HepG2 (cell line): ENCODE measurements around the gene MRPL39. TPM values are rescaled to one million over a fixed set of nuclear protein-coding genes. Genes with fewer than 3 reads are reported as not detected.

ENCODE experiments used
- ATAC-seq: fragments of 200-7000 bp; cut with Tn5 transposase; 3 replicates; pipeline ENCODE4 v1.9.1; 2020; ENCODE audit warnings: mild to moderate bottlenecking, moderate library complexity
- BruUV-seq: library from RNA; stranded (reverse); fragments of 400-500 nt; replicated peaks from 2 replicates; lab custom pipeline; 2021; lab: Mats Ljungman, UMichigan
- CTCF ChIA-PET: fragments of 300-600 bp; formaldehyde crosslinking; extraction: SDS; loops from one replicate; lab custom pipeline; 2021; ENCODE audit warnings: low total read pairs, inconsistent platforms, low intra/inter-chr PET ratio; lab: Yijun Ruan, JAX
- POLR2A ChIA-PET: fragments of 350-600 bp; sonication (Branson Sonifier 250); formaldehyde crosslinking; loops from one replicate; lab custom pipeline; 2020; ENCODE audit warnings: antibody characterized with exemption, inconsistent platforms; lab: Yijun Ruan, JAX
- DNase-seq: peaks from one replicate; pipeline ENCODE4 v3.0.0-alpha.2; 2015; ENCODE audit warnings: low spot score
- FAIRE-seq: peaks from 3 replicates; lab custom pipeline; 2011; peaks lifted over from hg19 to GRCh38; lab: Jason Lieb, UNC
- H2AFZ ChIP-seq: one replicate; pipeline ENCODE4 v1.6.1; 2011; ENCODE audit warnings: low read length, inconsistent platforms
- H3K27ac ChIP-seq: fragments of 300-600 bp; 3 replicates; pipeline ENCODE4 v1.8.0; 2011; ENCODE audit warnings: mixed run types, mild to moderate bottlenecking, mixed read lengths, low read length, inconsistent platforms; ENCODE audit not compliant: insufficient read depth; ENCODE audit errors: extremely low read length
- H3K27me3 ChIP-seq, 2 experiments: fragments of 200-600 bp in 1 of 2; 2 replicates in 1 of 2; 3 replicates in 1 of 2; pipeline versions ENCODE4 v1.6.0 to v1.8.0; 2011; ENCODE audit warnings: low read length in 2 of 2, mild to moderate bottlenecking in 2 of 2, moderate library complexity in 2 of 2, inconsistent platforms in 1 of 2; ENCODE audit not compliant: insufficient read depth in 2 of 2, control insufficient read depth in 1 of 2
- H3K36me3 ChIP-seq, 2 experiments: fragments of 200-600 bp in 1 of 2; replicated peaks in 1 of 2; 2 replicates in 1 of 2; 3 replicates in 1 of 2; pipeline versions ENCODE4 v1.5.1 to v1.8.0; 2011; ENCODE audit warnings: low read length in 2 of 2, inconsistent platforms in 1 of 2; ENCODE audit not compliant: insufficient read depth in 2 of 2, control insufficient read depth in 1 of 2
- H3K4me1 ChIP-seq: 2 replicates; pipeline ENCODE4 v1.5.1; 2012; ENCODE audit warnings: low read length, inconsistent platforms; ENCODE audit not compliant: insufficient read depth
- H3K4me2 ChIP-seq: 2 replicates; pipeline ENCODE4 v1.6.0; 2011; ENCODE audit warnings: low read depth, low read length, inconsistent platforms
- H3K4me3 ChIP-seq, 3 experiments: fragments of 200-600 bp in 1 of 3; sonication (generic), shearing (Covaris generic) in 1 of 3; replicated peaks in 1 of 3; 2 replicates each; pipeline ENCODE4 v1.5.1; 2011 to 2016; ENCODE audit warnings: low read length in 3 of 3, inconsistent platforms in 2 of 3, low read depth in 2 of 3, mild to moderate bottlenecking in 2 of 3, control low read depth in 1 of 3, mixed read lengths in 1 of 3; ENCODE audit not compliant: insufficient read depth in 1 of 3
- H3K79me2 ChIP-seq: one replicate; pipeline ENCODE4 v1.6.1; 2011; ENCODE audit warnings: low read length, inconsistent platforms; ENCODE audit not compliant: insufficient read depth
- H3K9ac ChIP-seq: 2 replicates; pipeline ENCODE4 v1.6.0; 2011; ENCODE audit warnings: mild to moderate bottlenecking, low read depth, low read length, inconsistent platforms; ENCODE audit not compliant: insufficient read depth
- H3K9me3 ChIP-seq: 2 replicates; pipeline ENCODE4 v1.5.1; 2012; ENCODE audit warnings: mild to moderate bottlenecking, low read length
- H4K20me1 ChIP-seq: 2 replicates; pipeline ENCODE4 v1.6.0; 2011; ENCODE audit warnings: inconsistent platforms, mild to moderate bottlenecking, low read length, moderate library complexity; ENCODE audit not compliant: insufficient read depth
- ATAD3A ChIP-seq: sonication (generic); formaldehyde crosslinking; IDR thresholded peaks from 2 replicates; pipeline ENCODE4 v1.4.0; 2020; ENCODE audit warnings: missing genetic modification reagents
- CEBPB ChIP-seq: IDR thresholded peaks from 2 replicates; pipeline ENCODE4 v1.6.1; 2011; ENCODE audit warnings: low read depth, low read length, improper control_type of control experiment, borderline replicate concordance
- FOXP1 ChIP-seq, 2 experiments: fragments of 450-650 bp in 1 of 2; IDR thresholded peaks; 2 replicates each; pipeline ENCODE4 v1.6.1; 2017 to 2018; ENCODE audit warnings: antibody characterized with exemption in 1 of 2
- SRSF9 ChIP-seq: fragments of 200-400 bp; formaldehyde crosslinking; IDR thresholded peaks from 2 replicates; pipeline ENCODE4 v1.6.1; 2018; ENCODE audit warnings: borderline replicate concordance, mild to moderate bottlenecking, low read depth, low read length; ENCODE audit not compliant: insufficient read depth, poor library complexity, severe bottlenecking
- TRAFD1 ChIP-seq: sonication (generic); formaldehyde crosslinking; IDR thresholded peaks from 2 replicates; pipeline ENCODE4 v1.5.1; 2020; ENCODE audit warnings: missing genetic modification reagents, mild to moderate bottlenecking, borderline replicate concordance
- ZNF562 ChIP-seq: sonication (generic); formaldehyde crosslinking; IDR thresholded peaks from 2 replicates; pipeline ENCODE4 v1.8.0; 2022; ENCODE audit warnings: missing genetic modification reagents, borderline replicate concordance
- WGBS: methylation state at CpG from one replicate; pipeline ENCODE4 v1.1.6; 2017; ENCODE audit warnings: low lambda C conversion rate; 5-methylcytosine and 5-hydroxymethylcytosine counted together
- in situ Hi-C: cut with HindIII; loops from 2 replicates; pipeline ENCODE4 v1.10.0; 2017; ENCODE audit warnings: low pct_unique_long_range_greater_than_20kb; ENCODE audit not compliant: extremely low pct_ligation_motif_present
- intact Hi-C: fragments of 100-400 bp; cut with micrococcal nuclease; formaldehyde crosslinking; loops from one replicate; pipeline ENCODE4 v1.10.0; 2022; ENCODE audit not compliant: unreplicated experiment
- polyA plus RNA-seq, 8 experiments: library from polyadenylated mRNA; depleted of rRNA in 3 of 8; stranded (reverse) in 7 of 8; unstranded in 1 of 8; fragments of >200 nt; fragmentation: Illumina TruSeq in 4 of 8; extraction: Trizol in 4 of 8; gene quantifications; 2 replicates each; pipeline versions ENCODE4 v1.2.1 to v1.2.3, GENCODE V29; 2011 to 2016; ENCODE audit warnings: low read depth in 4 of 8, missing spikeins in 1 of 8, mixed read lengths in 1 of 8; ENCODE audit not compliant: insufficient read depth in 1 of 8
- total RNA-seq, 5 experiments: library from RNA; depleted of rRNA; stranded (reverse); fragments of >200 nt; fragmentation: Illumina TruSeq; extraction: Trizol; gene quantifications; 2 replicates each; pipeline ENCODE4 v1.2.3, GENCODE V29; 2016; ENCODE audit warnings: low read depth in 1 of 5
- TF ChIP-seq, protein P1 (sequence below): sonication (generic); formaldehyde crosslinking; IDR thresholded peaks from 2 replicates; pipeline ENCODE4 v1.4.0; 2020; ENCODE audit warnings: missing genetic modification reagents
- TF ChIP-seq, protein P2 (sequence below): sonication (generic); formaldehyde crosslinking; IDR thresholded peaks from 2 replicates; pipeline ENCODE4 v1.4.0; 2020; ENCODE audit warnings: mild to moderate bottlenecking, missing genetic modification reagents, borderline replicate concordance

Gene MRPL39
- total and polyA plus RNA-seq, 2 of the 13 experiments (the other 11 are each of a cell fraction or from before 2014, with no cell fraction given), result 29.1 to 91.2 TPM

GRCh38 chr21:25567472-25567871 is 39.8 kb downstream of the MRPL39 start:
- Histone ChIP-seq H3K9ac (no peak overlapping the region), H3K4me2 (no peak overlapping the region), H3K27ac (no peak overlapping the region), H3K4me1 (no peaks in the 10 kb centered on the region), H3K9me3 (no peaks in the 10 kb centered on the region), H3K79me2 (no peaks in the 10 kb centered on the region), H3K36me3 (peaks cover 2 to 5% of the 10 kb centered on the region in 2 experiments; a peak in 1 of 5 replicates), H3K4me3 (no peak overlapping the region), H2AFZ (no peak overlapping the region), H3K27me3 (no peaks in the 10 kb centered on the region), H4K20me1 (no peaks in the 10 kb centered on the region)
- in situ Hi-C loops, result no loop called here
- DNase-seq, result no peak
- intact Hi-C loops, result no loop called here
- ChIA-PET CTCF (no interaction called here), POLR2A (no interaction called here)
- BruUV-seq, result no TSS peak
- ATAC-seq, result no peak
- TF ChIP-seq, protein P1, sequence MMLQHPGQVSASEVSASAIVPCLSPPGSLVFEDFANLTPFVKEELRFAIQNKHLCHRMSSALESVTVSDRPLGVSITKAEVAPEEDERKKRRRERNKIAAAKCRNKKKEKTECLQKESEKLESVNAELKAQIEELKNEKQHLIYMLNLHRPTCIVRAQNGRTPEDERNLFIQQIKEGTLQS (CRISPR knock-in tag), result no peak
- TF ChIP-seq ATAD3A, result no peak
- 97% methylated on average over 4 of the region's 4 CpGs for WGBS
- no peak for FAIRE-seq

GRCh38 chr21:25566645-25567044 is 40.6 kb downstream of the MRPL39 start:
- no peak for FAIRE-seq
- in situ Hi-C loops, result no loop called here
- POLR2A ChIA-PET, result no interaction called here
- TF ChIP-seq SRSF9 (no peak), TRAFD1 (CRISPR knock-in tag) (no peak), ZNF562 (no peak), CEBPB (no peak), FOXP1 (IDR thresholded peaks at IDR 0.05) (no peak), FOXP1 (CRISPR knock-in tag; IDR thresholded peaks at IDR 0.05) (no peak)
- TF ChIP-seq, protein P2, sequence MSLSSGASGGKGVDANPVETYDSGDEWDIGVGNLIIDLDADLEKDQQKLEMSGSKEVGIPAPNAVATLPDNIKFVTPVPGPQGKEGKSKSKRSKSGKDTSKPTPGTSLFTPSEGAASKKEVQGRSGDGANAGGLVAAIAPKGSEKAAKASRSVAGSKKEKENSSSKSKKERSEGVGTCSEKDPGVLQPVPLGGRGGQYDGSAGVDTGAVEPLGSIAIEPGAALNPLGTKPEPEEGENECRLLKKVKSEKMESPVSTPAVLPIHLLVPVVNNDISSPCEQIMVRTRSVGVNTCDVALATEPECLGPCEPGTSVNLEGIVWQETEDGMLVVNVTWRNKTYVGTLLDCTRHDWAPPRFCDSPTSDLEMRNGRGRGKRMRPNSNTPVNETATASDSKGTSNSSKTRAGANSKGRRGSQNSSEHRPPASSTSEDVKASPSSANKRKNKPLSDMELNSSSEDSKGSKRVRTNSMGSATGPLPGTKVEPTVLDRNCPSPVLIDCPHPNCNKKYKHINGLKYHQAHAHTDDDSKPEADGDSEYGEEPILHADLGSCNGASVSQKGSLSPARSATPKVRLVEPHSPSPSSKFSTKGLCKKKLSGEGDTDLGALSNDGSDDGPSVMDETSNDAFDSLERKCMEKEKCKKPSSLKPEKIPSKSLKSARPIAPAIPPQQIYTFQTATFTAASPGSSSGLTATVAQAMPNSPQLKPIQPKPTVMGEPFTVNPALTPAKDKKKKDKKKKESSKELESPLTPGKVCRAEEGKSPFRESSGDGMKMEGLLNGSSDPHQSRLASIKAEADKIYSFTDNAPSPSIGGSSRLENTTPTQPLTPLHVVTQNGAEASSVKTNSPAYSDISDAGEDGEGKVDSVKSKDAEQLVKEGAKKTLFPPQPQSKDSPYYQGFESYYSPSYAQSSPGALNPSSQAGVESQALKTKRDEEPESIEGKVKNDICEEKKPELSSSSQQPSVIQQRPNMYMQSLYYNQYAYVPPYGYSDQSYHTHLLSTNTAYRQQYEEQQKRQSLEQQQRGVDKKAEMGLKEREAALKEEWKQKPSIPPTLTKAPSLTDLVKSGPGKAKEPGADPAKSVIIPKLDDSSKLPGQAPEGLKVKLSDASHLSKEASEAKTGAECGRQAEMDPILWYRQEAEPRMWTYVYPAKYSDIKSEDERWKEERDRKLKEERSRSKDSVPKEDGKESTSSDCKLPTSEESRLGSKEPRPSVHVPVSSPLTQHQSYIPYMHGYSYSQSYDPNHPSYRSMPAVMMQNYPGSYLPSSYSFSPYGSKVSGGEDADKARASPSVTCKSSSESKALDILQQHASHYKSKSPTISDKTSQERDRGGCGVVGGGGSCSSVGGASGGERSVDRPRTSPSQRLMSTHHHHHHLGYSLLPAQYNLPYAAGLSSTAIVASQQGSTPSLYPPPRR (CRISPR knock-in tag), result no peak

More at GRCh38 chr21:25566645-25567044, 40.6 kb downstream of the MRPL39 start:
- Histone ChIP-seq H3K27ac (no peak overlapping the region), H3K36me3 (peaks cover 2 to 5% of the 10 kb centered on the region in 2 experiments; a peak in 1 of 5 replicates), H3K4me1 (no peaks in the 10 kb centered on the region), H3K27me3 (no peaks in the 10 kb centered on the region), H3K4me3 (no peak overlapping the region), H3K79me2 (no peaks in the 10 kb centered on the region), H4K20me1 (no peaks in the 10 kb centered on the region), H2AFZ (no peak overlapping the region), H3K9ac (no peak overlapping the region), H3K4me2 (no peak overlapping the region), H3K9me3 (no peaks in the 10 kb centered on the region)
- CTCF ChIA-PET, result no interaction called here
- intact Hi-C loops, result no loop called here
- WGBS, result 79% methylated on average over 3 of the region's 3 CpGs
- DNase-seq (no peak), ATAC-seq (no peak)
- no TSS peak for BruUV-seq
